Cardiac fibroblast (primary cell): ENCODE results near the gene RNU4-1.
A peak's percentile ranks its signal among the peaks of the same experiment; 100 is the strongest.

ENCODE experiments used
- DNase-seq, 2 donors: peaks; one replicate each; pipeline versions ENCODE4 v3.0.0 to v3.0.0-alpha.2; 2010; ENCODE audit warnings: low read depth in 2 of 2
- H3K4me3 ChIP-seq, 2 donors: replicated peaks in 1 of 2; 1 replicate in 1 of 2; 2 replicates in 1 of 2; pipeline ENCODE4 v1.5.1; 2011; ENCODE audit warnings: low read depth in 2 of 2, low read length in 2 of 2, mild to moderate bottlenecking in 2 of 2, moderate library complexity in 1 of 2
- TF ChIP-seq, protein P1 (sequence below): IDR thresholded peaks from one replicate; pipeline ENCODE4 v1.5.1; 2011; ENCODE audit warnings: low read depth, mild to moderate bottlenecking, low read length, inconsistent platforms

The RNU4-1 gene

DNA sequence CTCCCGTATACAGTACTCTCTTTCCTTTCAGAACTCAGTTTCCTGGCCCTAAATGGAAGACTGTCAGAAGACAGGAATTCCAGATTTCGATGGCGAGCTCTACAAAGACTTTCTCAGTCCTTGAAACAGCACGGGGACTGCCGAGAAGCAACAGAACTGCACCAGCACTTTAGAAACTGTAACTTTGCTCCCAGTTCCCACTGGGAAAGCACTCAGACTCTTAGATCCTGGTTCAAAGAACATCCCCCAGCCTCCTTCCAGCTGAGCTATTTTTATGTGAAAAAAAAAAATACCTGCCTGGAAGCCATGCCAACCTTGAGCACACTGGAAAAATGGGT lies 29.3 kb downstream of the RNU4-1 start:
- TF ChIP-seq, protein P1, sequence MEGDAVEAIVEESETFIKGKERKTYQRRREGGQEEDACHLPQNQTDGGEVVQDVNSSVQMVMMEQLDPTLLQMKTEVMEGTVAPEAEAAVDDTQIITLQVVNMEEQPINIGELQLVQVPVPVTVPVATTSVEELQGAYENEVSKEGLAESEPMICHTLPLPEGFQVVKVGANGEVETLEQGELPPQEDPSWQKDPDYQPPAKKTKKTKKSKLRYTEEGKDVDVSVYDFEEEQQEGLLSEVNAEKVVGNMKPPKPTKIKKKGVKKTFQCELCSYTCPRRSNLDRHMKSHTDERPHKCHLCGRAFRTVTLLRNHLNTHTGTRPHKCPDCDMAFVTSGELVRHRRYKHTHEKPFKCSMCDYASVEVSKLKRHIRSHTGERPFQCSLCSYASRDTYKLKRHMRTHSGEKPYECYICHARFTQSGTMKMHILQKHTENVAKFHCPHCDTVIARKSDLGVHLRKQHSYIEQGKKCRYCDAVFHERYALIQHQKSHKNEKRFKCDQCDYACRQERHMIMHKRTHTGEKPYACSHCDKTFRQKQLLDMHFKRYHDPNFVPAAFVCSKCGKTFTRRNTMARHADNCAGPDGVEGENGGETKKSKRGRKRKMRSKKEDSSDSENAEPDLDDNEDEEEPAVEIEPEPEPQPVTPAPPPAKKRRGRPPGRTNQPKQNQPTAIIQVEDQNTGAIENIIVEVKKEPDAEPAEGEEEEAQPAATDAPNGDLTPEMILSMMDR, result no peak
- no peak for DNase-seq
- H3K4me3 ChIP-seq, result peak overlapping the region; percentile 92 to 93

DNA sequence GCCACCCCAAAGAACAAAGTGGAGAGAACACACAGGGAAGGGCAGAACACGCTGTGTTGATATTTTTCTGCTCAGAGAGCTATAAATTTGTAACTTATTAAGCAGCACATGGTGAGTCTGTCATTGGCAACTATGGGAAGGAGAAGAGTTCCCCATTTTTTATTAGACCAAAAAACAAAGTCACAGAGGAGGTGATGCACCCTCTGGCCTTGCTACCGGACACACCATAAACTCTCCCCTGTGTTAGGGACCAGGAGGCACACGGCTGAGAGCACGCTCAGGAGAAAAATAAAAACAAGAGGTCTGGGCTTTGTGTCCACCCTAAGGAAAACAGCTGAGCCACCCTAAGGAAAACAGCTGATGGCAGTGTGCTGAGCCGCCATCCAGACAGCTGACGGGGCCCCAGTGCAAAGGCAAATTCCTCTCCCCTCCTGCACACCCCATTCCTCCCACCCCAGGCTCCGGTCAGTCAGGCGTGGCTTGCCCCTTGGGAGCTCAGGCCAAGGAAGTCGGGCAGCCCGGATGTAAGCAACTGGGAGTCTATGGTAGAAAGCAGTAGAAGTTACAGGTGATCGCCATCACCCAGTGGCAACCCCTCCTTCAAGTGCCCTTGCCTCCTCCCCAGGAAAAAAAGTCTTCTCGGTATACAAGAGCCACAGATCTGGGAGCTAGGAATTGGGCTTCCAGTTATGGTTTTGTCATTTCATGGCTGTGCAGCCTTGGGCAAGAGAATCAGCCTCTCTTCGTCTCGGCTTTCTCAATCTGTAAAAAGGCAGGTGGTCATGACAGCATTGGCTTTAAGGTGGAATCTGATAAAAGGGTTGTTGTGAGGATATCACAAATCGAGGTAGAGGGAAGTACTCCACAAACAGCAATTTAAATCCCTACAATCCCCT lies 29.9 kb downstream of the RNU4-1 start:
- DNase-seq, result peak; percentile 53 to 68
- TF ChIP-seq, protein P1, result no peak
- H3K4me3 ChIP-seq, result peak overlapping the region; percentile 92 to 93

DNA sequence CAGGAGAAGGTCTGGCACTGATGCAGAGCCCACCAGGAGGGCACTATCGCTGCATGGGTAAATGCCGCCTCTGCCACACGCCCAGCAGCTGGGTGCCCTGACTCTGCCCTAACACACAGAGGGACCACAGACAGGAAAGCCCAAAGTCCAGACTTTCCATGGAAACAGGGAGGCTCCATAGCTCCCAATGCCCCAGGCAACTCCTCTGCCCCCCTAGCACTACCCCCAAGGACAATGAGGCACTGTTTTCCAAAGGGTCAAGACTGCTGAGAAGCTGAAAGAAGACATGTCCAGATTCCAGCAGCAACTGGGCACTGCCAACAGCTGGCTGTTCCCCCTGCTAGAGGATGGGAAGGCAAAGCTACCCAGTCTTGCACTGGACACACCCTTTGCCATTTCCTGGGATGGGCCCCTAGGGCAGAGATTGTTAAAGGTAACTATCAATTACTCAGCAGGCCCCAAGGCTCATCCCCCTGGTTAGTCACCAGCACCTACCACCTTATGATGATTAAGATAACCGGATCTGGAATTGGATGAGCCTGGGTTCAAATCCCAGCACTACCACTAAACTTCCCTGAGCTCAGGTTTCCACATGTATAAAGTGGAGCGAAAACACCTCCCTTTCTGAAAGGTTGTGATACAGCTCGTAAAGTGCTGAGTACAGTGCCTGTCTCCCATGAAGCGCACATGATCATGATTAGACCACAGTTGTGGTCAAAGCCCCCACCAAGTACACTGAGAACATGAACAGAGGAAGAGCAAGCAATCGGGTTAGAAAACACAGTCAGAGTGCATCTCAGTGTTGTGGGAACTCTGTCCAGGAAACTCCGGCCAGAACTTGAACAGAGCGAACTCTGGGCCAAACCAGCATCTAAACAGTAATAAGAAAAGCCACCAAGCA lies 30.8 kb downstream of the RNU4-1 start:
- peak overlapping the region; percentile 92 to 93 for H3K4me3 ChIP-seq
- no peak for DNase-seq
- TF ChIP-seq, protein P1, result no peak

DNA sequence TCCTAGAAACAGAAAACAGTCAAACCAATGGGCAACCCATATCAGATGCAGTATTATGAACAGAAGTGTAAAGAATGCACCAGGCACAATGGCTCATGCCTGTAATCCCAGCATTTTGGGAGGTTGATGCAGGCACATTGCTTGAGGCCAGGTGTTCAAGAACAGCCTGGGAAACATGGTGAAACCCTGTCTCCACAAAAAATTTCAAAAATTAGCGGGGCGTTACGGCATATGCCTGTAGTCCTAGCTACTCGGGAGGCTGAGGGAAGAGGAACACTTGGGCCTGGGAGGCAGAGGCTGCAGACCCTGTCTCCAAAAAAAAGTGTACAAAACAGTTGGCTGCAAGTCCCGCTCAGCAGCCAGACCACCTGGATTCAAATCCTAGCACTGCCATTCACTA lies 32.4 kb downstream of the RNU4-1 start:
- H3K4me3 ChIP-seq, result no peak overlapping the region
- TF ChIP-seq, protein P1, result no peak
- no peak for DNase-seq

DNA sequence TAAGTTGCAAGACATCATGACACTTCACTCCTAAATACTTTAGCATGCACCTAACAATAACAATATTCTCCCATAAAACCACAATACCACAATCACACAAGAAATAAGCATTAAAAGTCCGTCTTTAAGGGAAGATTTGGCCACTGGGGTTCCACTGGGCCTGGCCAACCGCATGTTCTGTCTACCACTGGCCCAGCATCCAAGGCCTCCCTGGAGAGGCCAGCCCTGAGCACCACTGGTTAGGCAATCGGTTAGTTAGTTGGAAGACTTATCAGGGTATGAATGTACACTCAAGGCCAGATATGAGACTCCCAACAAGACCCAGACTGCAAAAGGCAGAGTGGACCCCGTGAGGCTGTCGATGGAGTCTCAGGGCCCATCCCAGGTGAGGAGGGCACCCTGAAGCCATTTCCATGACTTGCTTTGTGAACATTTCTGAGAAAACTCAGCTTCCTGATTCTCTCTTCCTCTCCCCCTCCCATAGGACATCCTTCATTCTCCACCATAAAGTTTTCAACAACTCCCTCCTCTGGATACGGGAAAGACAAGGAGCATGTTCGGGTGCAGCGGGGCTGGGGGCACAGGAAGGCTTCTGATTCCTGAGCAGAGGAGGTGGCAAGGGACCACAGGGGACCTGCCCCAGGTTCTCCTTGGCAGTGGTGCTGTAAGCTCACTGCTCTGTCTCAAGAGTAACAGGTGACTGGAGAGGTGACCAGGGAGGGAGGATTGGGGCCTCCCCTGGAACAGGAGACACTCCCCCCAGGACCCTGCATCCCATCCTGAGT lies 33.4 kb downstream of the RNU4-1 start:
- H3K4me3 ChIP-seq, result no peak overlapping the region
- TF ChIP-seq, protein P1, result no peak
- DNase-seq, result peak; percentile 64 to 67

DNA sequence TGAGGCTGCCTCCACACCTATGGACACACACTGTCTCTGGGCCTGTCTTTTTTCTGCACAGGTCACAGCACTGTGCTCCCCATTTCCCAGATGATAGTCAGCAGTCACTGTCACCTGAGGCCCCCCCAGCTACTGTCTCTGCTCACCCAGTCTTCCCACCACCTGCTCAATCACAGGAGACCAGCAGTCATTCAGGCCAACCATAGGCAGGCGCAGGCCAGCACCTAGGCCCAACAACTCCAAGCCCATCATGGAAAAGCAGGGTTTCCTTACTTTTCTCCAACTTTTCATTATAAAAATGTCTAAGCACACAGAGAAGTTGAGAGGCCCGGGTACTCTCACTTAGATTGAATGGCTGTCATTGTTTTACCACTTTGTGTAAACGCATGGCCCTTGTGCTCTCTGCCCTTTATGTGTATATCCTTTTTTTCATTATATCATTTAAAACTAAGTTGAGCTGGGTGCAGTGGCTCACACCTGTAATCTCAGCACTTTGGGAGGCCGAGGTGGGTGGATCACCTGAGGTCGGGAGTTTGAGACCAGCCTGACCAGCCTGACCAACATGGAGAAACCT lies 34.6 kb downstream of the RNU4-1 start:
- TF ChIP-seq, protein P1, result no peak
- no peak overlapping the region for H3K4me3 ChIP-seq
- no peak for DNase-seq
